Measurements from ENCODE around the gene TBC1D16.

GRCh38 chr17:80017226-80018010, 18.3 kb downstream of the TBC1D16 start:
- TF ChIP-seq SP1 (CRISPR knock-in tag; conservative IDR thresholded peaks at IDR 0.05) (no peak), CTCF (IDR thresholded peaks at IDR 0.05) (no peak), ATF2 (CRISPR knock-in tag; IDR thresholded peaks at IDR 0.05; ENCODE audit: borderline replicate concordance, low read depth) (no peak), CREB1 (CRISPR knock-in tag; IDR thresholded peaks at IDR 0.05) (no peak), KAT7 (CRISPR knock-in tag; IDR thresholded peaks at IDR 0.05; ENCODE audit: borderline replicate concordance) (no peak), JUN (CRISPR knock-in tag; IDR thresholded peaks at IDR 0.05) (no peak), RELA (CRISPR knock-in tag; IDR thresholded peaks at IDR 0.05; ENCODE audit: borderline replicate concordance) (no peak), FOXP4 (CRISPR knock-in tag; IDR thresholded peaks at IDR 0.05) (no peak)
